H1 (cell line): ENCODE measurements around the gene RLBP1. TPM values are rescaled to one million over a fixed set of nuclear protein-coding genes. Genes with fewer than 3 reads are reported as not detected.

ENCODE experiments used
- CBX8 ChIP-seq: fragments of 300-800, 300-1000 bp; sonication (generic); IDR thresholded peaks from 2 replicates; pipeline ENCODE4 v1.7.1; 2016; ENCODE audit warnings: low read depth, low read length, borderline replicate concordance
- polyA plus RNA-seq, 7 experiments: library from polyadenylated mRNA; depleted of rRNA in 3 of 7; stranded (reverse) in 5 of 7; unstranded in 2 of 7; fragments of >200 nt in 5 of 7; fragments of 200-250 nt in 2 of 7; gene quantifications; 1 replicate in 5 of 7; 2 replicates in 1 of 7; 4 replicates in 1 of 7; pipeline versions ENCODE4 v1.2.1 to v1.2.3, GENCODE V29; 2011 to 2013; ENCODE audit warnings: missing spikeins in 2 of 7, mixed read lengths in 2 of 7
- total RNA-seq: library from RNA; stranded (reverse); fragmentation: NEBNext Ultra II Directional; extraction: Animal tissue kit (Norgen Biotek cat#: 25700); gene quantifications from 2 replicates; pipeline ENCODE4 v1.2.1, GENCODE V29; 2021

The RLBP1 gene
- total and polyA plus RNA-seq, 2 of the 8 experiments (the other 6 are each of a cell fraction or from before 2014, with no cell fraction given), result 0.05 TPM; not detected in 1

DNA sequence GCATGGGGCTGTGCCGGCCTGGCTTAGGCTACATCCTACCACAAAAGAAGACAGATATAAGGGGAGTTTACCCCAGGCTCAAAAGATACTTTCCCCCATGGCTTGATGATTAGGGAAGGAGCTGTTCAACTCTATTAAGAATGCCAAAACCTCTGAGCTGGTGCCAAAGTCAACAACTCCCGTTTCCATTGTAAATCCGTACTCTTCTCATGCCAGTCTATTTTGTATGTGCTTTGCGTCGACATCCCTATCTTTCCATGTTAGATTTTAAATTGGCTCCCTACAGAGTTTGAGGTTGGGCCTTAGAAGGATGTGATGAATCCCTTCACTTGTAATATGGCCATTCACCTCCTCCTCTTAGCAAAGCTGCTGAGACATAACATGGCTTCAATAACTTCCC lies 46.9 kb downstream of the RLBP1 start (continued):
- no peak for TF ChIP-seq CBX8
